Superior temporal gyrus (tissue), 1 donor: ENCODE results near the gene TFEC.
"Not testable (repeated sequence)": the region's sequence is repeated elsewhere in the genome, so short reads cannot be mapped to it uniquely, and the experiment has no call there.

ENCODE experiments used
- DNase-seq: peaks from one replicate; pipeline ENCODE4 v3.0.0-alpha.2; 2016; ENCODE audit errors: extremely low spot score

The TFEC gene

GRCh38 chr7:115929736-115930135 lies 100.8 kb downstream of the TFEC start:
- DNase-seq: not testable (repeated sequence)

GRCh38 chr7:115924411-115924810 lies 106.2 kb downstream of the TFEC start:
- peak; percentile 40 for DNase-seq

DNA sequence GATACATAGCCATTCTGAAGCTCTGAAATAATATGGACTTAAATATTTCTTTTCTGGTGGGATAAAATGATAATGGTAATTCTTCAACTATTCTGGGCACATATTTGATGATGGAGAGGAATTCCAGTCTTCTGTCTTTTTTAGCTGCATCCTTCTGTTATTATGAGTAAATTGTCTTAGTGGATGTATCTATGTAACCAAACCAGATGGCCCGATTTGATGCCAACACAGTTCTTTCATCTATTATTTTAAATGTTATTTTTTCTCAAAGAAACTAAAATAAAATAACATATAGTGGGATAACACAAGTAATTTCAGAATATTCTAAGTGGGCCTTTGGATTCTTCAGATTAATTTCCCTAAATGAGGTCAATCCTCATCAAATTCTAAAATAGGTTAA lies 110.2 kb downstream of the TFEC start:
- no peak for DNase-seq

DNA sequence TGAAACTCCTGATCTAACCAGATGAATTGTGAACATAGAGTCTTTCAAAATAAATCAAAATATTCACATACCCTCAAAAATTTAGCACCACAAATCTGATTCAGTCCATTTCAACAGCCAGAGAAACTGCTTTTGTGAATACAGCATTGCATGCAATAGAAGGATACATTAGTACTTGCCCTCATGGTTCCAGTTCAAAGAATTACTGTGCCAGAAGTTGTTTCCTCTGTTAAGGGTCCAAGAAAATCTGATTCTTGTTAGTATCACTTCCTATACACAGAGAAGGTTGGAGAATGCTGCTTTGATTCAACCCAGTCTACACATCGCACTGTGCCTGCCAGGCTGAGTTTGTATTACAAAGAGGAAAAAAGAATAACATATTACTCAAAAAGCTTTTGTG lies 115.6 kb downstream of the TFEC start:
- no peak for DNase-seq

- no peak for DNase-seq
Measured at GRCh38 chr7:115911465-115911864, 119.1 kb downstream of the TFEC start.

DNA sequence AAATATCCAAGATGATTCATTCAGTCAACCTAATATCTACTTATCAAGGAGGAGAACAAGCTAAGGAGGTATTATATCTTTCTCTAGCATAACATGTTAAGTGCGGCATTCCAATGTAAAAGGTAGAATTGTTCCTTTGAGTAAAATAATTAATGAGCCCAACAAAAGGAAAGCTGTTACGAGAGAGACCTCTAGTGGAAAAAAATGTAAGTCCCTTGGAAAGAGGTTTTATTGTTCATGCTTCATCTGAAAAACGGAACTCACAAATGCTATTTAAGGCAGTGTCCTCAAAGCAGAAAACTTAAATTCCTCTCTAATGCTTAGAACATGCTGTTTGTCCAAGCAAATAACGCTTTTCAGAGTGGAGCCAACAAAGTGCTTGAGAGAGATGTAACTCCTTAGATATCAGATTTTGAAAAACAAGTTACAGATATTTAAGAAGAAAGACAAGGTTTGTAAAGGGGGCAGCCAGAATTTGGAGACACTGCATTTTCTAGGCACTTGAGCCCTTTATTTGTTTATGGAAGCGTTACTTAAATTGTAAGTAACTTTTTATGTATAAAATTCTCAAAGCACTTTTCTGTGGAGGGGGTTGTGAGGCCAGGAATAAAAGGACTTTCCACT lies 119.9 kb downstream of the TFEC start:
- DNase-seq: peak; percentile 82

DNA sequence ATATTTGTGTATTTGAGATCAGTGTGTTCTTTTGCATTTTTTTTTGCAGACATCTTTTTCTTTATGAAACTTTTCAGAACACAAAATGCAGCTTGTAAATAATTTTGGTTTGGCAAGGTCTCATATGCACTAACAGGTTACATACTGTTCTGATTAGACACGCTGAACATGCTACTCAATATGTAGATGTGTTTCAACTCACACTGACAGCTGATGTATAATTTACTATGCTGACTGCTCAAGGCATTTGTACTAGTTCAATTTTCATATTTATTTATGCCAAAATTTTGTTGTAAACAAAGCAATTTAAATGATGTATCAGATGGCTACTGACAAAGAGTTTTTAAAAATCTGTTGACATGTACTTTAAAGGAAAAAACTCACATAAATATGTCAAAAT lies 123.8 kb downstream of the TFEC start:
- DNase-seq: no peak

DNA sequence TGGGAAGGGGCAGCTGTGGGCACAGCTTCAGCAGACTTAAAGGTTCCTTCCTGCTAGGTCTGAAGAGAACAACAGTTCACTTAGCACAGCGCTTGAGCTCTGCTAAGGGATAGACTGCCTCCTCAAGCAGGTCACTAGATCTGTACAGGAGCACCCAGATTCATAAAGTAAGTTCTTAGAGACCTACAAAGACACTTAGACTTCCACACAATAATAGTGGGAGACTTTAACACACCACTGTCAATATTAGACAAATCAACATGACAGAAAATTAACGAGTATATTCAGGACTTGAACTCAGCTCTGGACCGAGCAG lies 140.9 kb downstream of the TFEC start:
- no peak for DNase-seq

GRCh38 chr7:115888981-115889668 lies 141.4 kb downstream of the TFEC start:
- DNase-seq: no peak

GRCh38 chr7:115885550-115885949 lies 145.0 kb downstream of the TFEC start:
- DNase-seq: no peak
